Sigmoid colon (tissue), 4 donors: ENCODE results near the gene DESI1.
"Not testable (repeated sequence)": the region's sequence is repeated elsewhere in the genome, so short reads cannot be mapped to it uniquely, and the experiment has no call there.

ENCODE experiments used
- CTCF ChIP-seq, 4 experiments: fragments of 450-650 bp in 3 of 4; fragments of 200-600 bp in 1 of 4; IDR thresholded peaks; one replicate each; pipeline ENCODE4 v1.5.1; 2016 to 2019; ENCODE audit warnings: antibody characterized with exemption in 4 of 4, mild to moderate bottlenecking in 3 of 4, moderate library complexity in 2 of 4
- POLR2A ChIP-seq, 2 donors: fragments of 450-650 bp; IDR thresholded peaks; one replicate each; pipeline ENCODE4 v1.6.1; 2016; ENCODE audit warnings: antibody characterized with exemption in 2 of 2, mild to moderate bottlenecking in 2 of 2, moderate library complexity in 2 of 2
- POLR2AphosphoS5 ChIP-seq, 4 donors: sonication (generic); formaldehyde crosslinking; IDR thresholded peaks; one replicate each; pipeline ENCODE4 v1.6.1; 2017; ENCODE audit warnings: antibody characterized with exemption in 4 of 4

DNA sequence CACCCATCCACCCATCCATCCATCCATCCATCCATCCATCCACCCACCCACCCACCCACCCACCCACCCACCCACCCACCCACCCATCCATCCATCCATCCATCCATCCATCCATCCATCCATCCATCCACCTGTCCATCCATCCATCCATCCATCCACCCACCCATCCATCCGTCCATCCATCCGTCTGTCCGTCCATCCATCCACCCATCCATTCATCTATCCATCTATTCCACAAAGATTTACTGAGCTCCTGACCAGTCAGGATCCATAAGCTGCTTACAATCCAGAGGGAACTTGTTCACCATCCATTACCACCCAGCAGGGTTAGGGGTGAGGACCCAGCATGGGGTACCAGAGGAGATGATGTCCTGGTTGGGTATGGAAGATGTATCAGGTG, 48.5 kb downstream of the DESI1 start:
- TF ChIP-seq CTCF, POLR2A, POLR2AphosphoS5 (IDR thresholded peaks at IDR 0.05): not testable (repeated sequence)
